ENCODE results near the gene MYRF. TPM values are rescaled to one million over a fixed set of nuclear protein-coding genes. Genes with fewer than 3 reads are reported as not detected.

Gene MYRF
- total RNA-seq, 2 experiments from 2014 or later: 0.31 to 0.49 TPM

GRCh38 chr11:61736310-61736709 lies 16.1 kb upstream of the MYRF start:
- H3K27me3 Mint-ChIP-seq: no peaks in the 10 kb centered on the region
- TF ChIP-seq CTCF (IDR thresholded peaks at IDR 0.05): no peak
- intact Hi-C loops (cut with DNase I, micrococcal nuclease): no loop called here
- ChIA-PET CTCF (no interaction called here), POLR2A (no interaction called here)
- peaks cover 4% of the 10 kb centered on the region for H3K4me1 Mint-ChIP-seq (ENCODE audit: low read depth)
- H3K36me3 Mint-ChIP-seq (ENCODE audit: low read depth): no peaks in the 10 kb centered on the region
- peaks cover 2% of the 10 kb centered on the region for H3K36me3 ChIP-seq (ENCODE audit: insufficient read depth, low read length)
- H3K9me3 ChIP-seq (ENCODE audit: control insufficient read depth in 1 of 2, insufficient read depth in 1 of 2, low read length in 2 of 2): no peaks in the 10 kb centered on the region
- H3K4me1 ChIP-seq (ENCODE audit: insufficient read depth, low read length): peaks cover 7% of the 10 kb centered on the region
- H3K27ac ChIP-seq (ENCODE audit: low read depth in 1 of 2, low read length in 2 of 2): no peak overlapping the region
- H3K9me3 Mint-ChIP-seq: no peaks in the 10 kb centered on the region
- ATAC-seq (ENCODE audit: poor library complexity) (no peak), DNase-seq (no peak)
- H3K4me3 Mint-ChIP-seq: no peak overlapping the region
- H3K27me3 ChIP-seq (ENCODE audit: control insufficient read depth in 1 of 2, insufficient read depth in 2 of 2, low read length in 2 of 2): no peaks in the 10 kb centered on the region
- H3K27ac Mint-ChIP-seq: no peak overlapping the region
- no peak overlapping the region for H3K4me3 ChIP-seq (ENCODE audit: low read length)

- no peak overlapping the region for H3K4me3 Mint-ChIP-seq
- Histone ChIP-seq H3K9me3 (ENCODE audit: control insufficient read depth in 1 of 2, insufficient read depth in 1 of 2, low read length in 2 of 2) (no peaks in the 10 kb centered on the region), H3K4me1 (ENCODE audit: insufficient read depth, low read length) (peaks cover 7% of the 10 kb centered on the region), H3K4me3 (ENCODE audit: low read length) (no peak overlapping the region), H3K27me3 (ENCODE audit: control insufficient read depth in 1 of 2, insufficient read depth in 2 of 2, low read length in 2 of 2) (no peaks in the 10 kb centered on the region), H3K27ac (ENCODE audit: low read depth in 1 of 2, low read length in 2 of 2) (no peak overlapping the region), H3K36me3 (ENCODE audit: insufficient read depth, low read length) (peaks cover 2% of the 10 kb centered on the region)
- no peak for ATAC-seq (ENCODE audit: poor library complexity)
- peaks cover 4% of the 10 kb centered on the region for H3K4me1 Mint-ChIP-seq (ENCODE audit: low read depth)
- intact Hi-C loops (cut with DNase I, micrococcal nuclease): no loop called here
- H3K36me3 Mint-ChIP-seq (ENCODE audit: low read depth): no peaks in the 10 kb centered on the region
- no peak overlapping the region for H3K27ac Mint-ChIP-seq
- DNase-seq: no peak
- no peaks in the 10 kb centered on the region for H3K27me3 Mint-ChIP-seq
- POLR2A ChIA-PET: no interaction called here
- no peak for TF ChIP-seq CTCF (IDR thresholded peaks at IDR 0.05)
- CTCF ChIA-PET: no interaction called here
- H3K9me3 Mint-ChIP-seq: no peaks in the 10 kb centered on the region
These were observed 15.3 kb upstream of the MYRF start for GRCh38 chr11:61737131-61737530.

- H3K4me3 ChIP-seq (ENCODE audit: low read length): no peak overlapping the region
- no peak for TF ChIP-seq CTCF (IDR thresholded peaks at IDR 0.05)
- Mint-ChIP-seq H3K9me3 (no peaks in the 10 kb centered on the region), H3K27me3 (no peaks in the 10 kb centered on the region), H3K36me3 (ENCODE audit: low read depth) (no peaks in the 10 kb centered on the region), H3K4me3 (no peak overlapping the region), H3K27ac (no peak overlapping the region), H3K4me1 (ENCODE audit: low read depth) (peaks cover 4% of the 10 kb centered on the region)
- CTCF ChIA-PET: no interaction called here
- POLR2A ChIA-PET: no interaction called here
- H3K27ac ChIP-seq (ENCODE audit: low read depth in 1 of 2, low read length in 2 of 2): no peak overlapping the region
- H3K27me3 ChIP-seq (ENCODE audit: control insufficient read depth in 1 of 2, insufficient read depth in 2 of 2, low read length in 2 of 2): no peaks in the 10 kb centered on the region
- H3K9me3 ChIP-seq (ENCODE audit: control insufficient read depth in 1 of 2, insufficient read depth in 1 of 2, low read length in 2 of 2): no peaks in the 10 kb centered on the region
- intact Hi-C loops (cut with DNase I, micrococcal nuclease): no loop called here
- peaks cover 7% of the 10 kb centered on the region for H3K4me1 ChIP-seq (ENCODE audit: insufficient read depth, low read length)
- ATAC-seq (ENCODE audit: poor library complexity) (no peak), DNase-seq (no peak)
- peaks cover 2% of the 10 kb centered on the region for H3K36me3 ChIP-seq (ENCODE audit: insufficient read depth, low read length)
These were observed 14.6 kb upstream of the MYRF start for GRCh38 chr11:61737636-61738386.

All from CD4-positive, alpha-beta T cell (primary cell).